HG03571 (cell line): ENCODE measurements around the gene RPRD1B.
A peak's percentile ranks its signal among the peaks of the same experiment; 100 is the strongest.
"Not testable (repeated sequence)": the region's sequence is repeated elsewhere in the genome, so short reads cannot be mapped to it uniquely, and the experiment has no call there.

Source experiments
- ATAC-seq: cut with Tn5 transposase; IDR thresholded peaks from one replicate; pipeline ENCODE4 v1.9.1; 2021; ENCODE audit not compliant: unreplicated experiment

The RPRD1B gene

GRCh38 chr20:38095017-38095686 is 61.6 kb downstream of the RPRD1B start:
- peak; percentile 12 for ATAC-seq

- ATAC-seq = no peak
Measured at GRCh38 chr20:38098952-38099351, 65.4 kb downstream of the RPRD1B start.

- ATAC-seq = not testable (repeated sequence)
Measured at GRCh38 chr20:38102206-38102605, 68.7 kb downstream of the RPRD1B start.

GRCh38 chr20:38104285-38104684 is 70.7 kb downstream of the RPRD1B start:
- ATAC-seq = no peak

- no peak for ATAC-seq
Measured at GRCh38 chr20:38106461-38106860, 72.9 kb downstream of the RPRD1B start.

- ATAC-seq = not testable (repeated sequence)
Measured at GRCh38 chr20:38107386-38107785, 73.8 kb downstream of the RPRD1B start.

- not testable (repeated sequence) for ATAC-seq
Measured at GRCh38 chr20:38107916-38108315, 74.4 kb downstream of the RPRD1B start.

GRCh38 chr20:38108438-38108985 is 75.0 kb downstream of the RPRD1B start:
- ATAC-seq = no peak

GRCh38 chr20:38108986-38109541 is 75.5 kb downstream of the RPRD1B start:
- no peak for ATAC-seq

GRCh38 chr20:38109591-38110524 is 76.3 kb downstream of the RPRD1B start:
- no peak for ATAC-seq

- no peak for ATAC-seq
Measured at GRCh38 chr20:38110525-38111178, 77.1 kb downstream of the RPRD1B start.

GRCh38 chr20:38111366-38112232 is 78.1 kb downstream of the RPRD1B start:
- ATAC-seq = no peak

- ATAC-seq = no peak
Measured at GRCh38 chr20:38112261-38112929, 78.8 kb downstream of the RPRD1B start.

GRCh38 chr20:38112930-38113294 is 79.4 kb downstream of the RPRD1B start:
- no peak for ATAC-seq

GRCh38 chr20:38113401-38114325 is 80.1 kb downstream of the RPRD1B start:
- no peak for ATAC-seq

- no peak for ATAC-seq
Measured at GRCh38 chr20:38114353-38114791, 80.8 kb downstream of the RPRD1B start.

GRCh38 chr20:38115205-38115604 is 81.7 kb downstream of the RPRD1B start:
- ATAC-seq = no peak

- ATAC-seq = no peak
Measured at GRCh38 chr20:38115896-38116295, 82.3 kb downstream of the RPRD1B start.
